ENCODE data around the gene DSPP. TPM values are rescaled to one million over a fixed set of nuclear protein-coding genes. Genes with fewer than 3 reads are reported as not detected.
"Not testable (repeated sequence)": the region's sequence is repeated elsewhere in the genome, so short reads cannot be mapped to it uniquely, and the experiment has no call there.

Gene DSPP
- total RNA-seq, 4 donors from 2014 or later: 0.09 TPM; not detected in 3

- WGBS, 2 donors: 88 to 90% methylated on average over 2 of the region's 2 CpGs
- H3K4me1 ChIP-seq: no peaks in the 10 kb centered on the region
Measured at GRCh38 chr4:87567191-87567590, 41.1 kb upstream of the DSPP start.

GRCh38 chr4:87570290-87570805, 38.0 kb upstream of the DSPP start:
- no peak overlapping the region for H3K27ac ChIP-seq
- no peaks in the 10 kb centered on the region for H3K4me1 ChIP-seq
- H3K27me3 ChIP-seq: no peaks in the 10 kb centered on the region
- H3K36me3 ChIP-seq: no peaks in the 10 kb centered on the region
- 71 to 77% methylated on average over 5 of the region's 5 CpGs for WGBS, 2 donors
- no peaks in the 10 kb centered on the region for H3K9me3 ChIP-seq
- TF ChIP-seq POLR2A (IDR thresholded peaks at IDR 0.05) (no peak), CTCF (IDR thresholded peaks at IDR 0.05) (no peak)
- DNase-seq: no peak
- intact Hi-C loops (cut with DNase I): no loop called here
- no peak overlapping the region for H3K4me3 ChIP-seq

More at GRCh38 chr4:87567191-87567590, 41.1 kb upstream of the DSPP start:
- no peaks in the 10 kb centered on the region for H3K36me3 ChIP-seq
- H3K27ac ChIP-seq: no peak overlapping the region
- intact Hi-C loops (cut with DNase I): no loop called here
- H3K27me3 ChIP-seq: no peaks in the 10 kb centered on the region
- H3K4me3 ChIP-seq: no peak overlapping the region
- no peaks in the 10 kb centered on the region for H3K9me3 ChIP-seq
- TF ChIP-seq POLR2A (IDR thresholded peaks at IDR 0.05) (no peak), CTCF (IDR thresholded peaks at IDR 0.05) (no peak)
- no peak for DNase-seq

GRCh38 chr4:87574376-87574775, 34.0 kb upstream of the DSPP start:
- DNase-seq; intact Hi-C loops (cut with DNase I); H3K27ac ChIP-seq; H3K4me1 ChIP-seq; H3K9me3 ChIP-seq; H3K4me3 ChIP-seq; H3K36me3 ChIP-seq; H3K27me3 ChIP-seq: not testable (repeated sequence)

- Histone ChIP-seq H3K27me3 (no peaks in the 10 kb centered on the region), H3K9me3 (no peaks in the 10 kb centered on the region), H3K36me3 (no peaks in the 10 kb centered on the region), H3K27ac (no peak overlapping the region), H3K4me1 (no peaks in the 10 kb centered on the region), H3K4me3 (no peak overlapping the region)
- WGBS, 2 donors: 40 to 62% methylated on average over 3 of the region's 3 CpGs
- intact Hi-C loops (cut with DNase I): no loop called here
- DNase-seq: no peak
- TF ChIP-seq POLR2A (IDR thresholded peaks at IDR 0.05) (no peak), CTCF (IDR thresholded peaks at IDR 0.05) (no peak)
Measured at GRCh38 chr4:87574996-87575395, 33.3 kb upstream of the DSPP start.

DNA sequence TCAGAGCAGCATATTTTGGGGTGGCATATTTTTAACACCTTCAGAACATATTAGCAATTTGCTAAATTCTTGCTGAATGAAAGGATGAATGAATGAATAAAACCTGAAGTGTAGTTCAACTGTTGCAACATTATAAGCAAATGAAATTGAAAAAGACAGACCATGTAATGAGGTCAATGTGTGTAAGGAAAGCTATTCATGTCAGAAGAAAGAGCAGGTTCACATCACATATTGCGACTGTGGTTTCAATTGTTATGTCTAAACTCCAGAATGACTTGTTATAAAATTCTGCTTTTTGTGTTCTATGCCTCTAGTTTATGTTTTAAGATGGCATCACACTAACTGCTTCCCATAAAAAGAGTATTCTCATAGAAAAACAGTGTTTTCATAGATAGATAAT, 32.9 kb upstream of the DSPP start:
- WGBS, 2 donors: 58 to 85% methylated on average over 1 of the region's 1 CpG
- Histone ChIP-seq H3K9me3 (no peaks in the 10 kb centered on the region), H3K27ac (no peak overlapping the region), H3K36me3 (no peaks in the 10 kb centered on the region), H3K27me3 (no peaks in the 10 kb centered on the region), H3K4me1 (no peaks in the 10 kb centered on the region), H3K4me3 (no peak overlapping the region)
- intact Hi-C loops (cut with DNase I): no loop called here
- TF ChIP-seq CTCF (IDR thresholded peaks at IDR 0.05) (no peak), POLR2A (IDR thresholded peaks at IDR 0.05) (no peak)
- DNase-seq: no peak

DNA sequence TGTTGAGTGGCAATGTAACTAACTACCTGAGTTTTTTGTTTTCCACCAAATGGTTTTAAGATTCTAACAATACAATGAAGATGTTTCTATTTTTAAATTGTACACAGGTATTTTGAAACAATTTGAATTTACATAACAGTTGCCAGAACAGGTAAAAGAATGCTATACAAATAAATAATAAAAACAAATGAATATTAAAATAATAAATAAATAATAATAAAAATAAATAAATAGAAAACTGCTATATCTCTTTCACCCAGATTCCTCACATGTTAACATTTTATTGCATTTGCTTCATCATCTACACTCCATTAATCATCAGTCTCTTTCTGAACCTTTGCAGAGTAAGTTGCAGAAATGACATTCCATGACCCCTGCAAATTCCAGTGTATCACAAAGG, 32.3 kb upstream of the DSPP start:
- H3K27me3 ChIP-seq: no peaks in the 10 kb centered on the region
- no peaks in the 10 kb centered on the region for H3K4me1 ChIP-seq
- H3K4me3 ChIP-seq: no peak overlapping the region
- TF ChIP-seq CTCF (IDR thresholded peaks at IDR 0.05) (no peak), POLR2A (IDR thresholded peaks at IDR 0.05) (no peak)
- intact Hi-C loops (cut with DNase I): no loop called here
- no peak overlapping the region for H3K27ac ChIP-seq
- no peaks in the 10 kb centered on the region for H3K9me3 ChIP-seq
- DNase-seq: no peak
- H3K36me3 ChIP-seq: no peaks in the 10 kb centered on the region

Data from esophagus squamous epithelium (tissue), 5 donors.